Measurements from ENCODE around the gene F8A2.
"Not testable (repeated sequence)": the region's sequence is repeated elsewhere in the genome, so short reads cannot be mapped to it uniquely, and the experiment has no call there.

F8A2 gene

DNA sequence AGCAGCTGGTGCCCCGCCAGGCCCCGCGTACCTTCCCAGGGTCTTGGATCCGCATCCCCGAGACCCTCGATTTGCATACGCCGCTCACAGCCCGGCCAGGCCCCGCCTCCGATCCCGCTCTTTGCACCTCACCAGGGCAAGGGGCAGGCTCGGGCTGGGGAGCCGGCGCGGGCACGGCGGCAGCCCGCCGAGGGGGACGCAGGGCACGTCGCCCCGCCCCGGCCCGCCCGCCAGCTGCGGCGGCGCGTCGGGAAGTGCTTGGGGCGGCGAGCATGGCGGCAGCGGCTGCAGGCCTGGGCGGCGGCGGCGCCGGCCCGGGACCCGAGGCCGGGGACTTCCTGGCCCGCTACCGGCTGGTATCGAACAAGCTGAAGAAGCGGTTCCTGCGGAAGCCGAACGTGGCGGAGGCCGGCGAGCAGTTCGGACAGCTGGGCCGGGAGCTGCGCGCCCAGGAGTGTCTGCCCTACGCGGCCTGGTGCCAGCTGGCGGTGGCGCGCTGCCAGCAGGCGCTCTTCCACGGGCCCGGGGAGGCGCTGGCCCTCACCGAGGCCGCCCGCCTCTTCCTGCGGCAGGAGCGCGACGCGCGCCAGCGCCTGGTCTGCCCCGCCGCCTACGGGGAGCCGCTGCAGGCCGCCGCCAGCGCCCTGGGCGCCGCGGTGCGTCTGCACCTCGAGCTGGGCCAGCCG lies at the start of gene F8A2:
F8A2 (plus strand) TSS at position 253 of the 686 bp plus-strand sequence; CDS start at position 273, 20 bp downstream.
- H3K4me3 ChIP-seq (ENCODE audit: low read length); H3K4me1 ChIP-seq (ENCODE audit: control insufficient read depth, insufficient read depth, low read length); H3K27me3 ChIP-seq (ENCODE audit: control insufficient read depth, insufficient read depth, low read length); H3K36me3 ChIP-seq (ENCODE audit: control insufficient read depth, insufficient read depth, low read length); H3K9ac ChIP-seq (ENCODE audit: low read length); H3K27ac ChIP-seq (ENCODE audit: low read depth, low read length): not testable (repeated sequence)

DNA sequence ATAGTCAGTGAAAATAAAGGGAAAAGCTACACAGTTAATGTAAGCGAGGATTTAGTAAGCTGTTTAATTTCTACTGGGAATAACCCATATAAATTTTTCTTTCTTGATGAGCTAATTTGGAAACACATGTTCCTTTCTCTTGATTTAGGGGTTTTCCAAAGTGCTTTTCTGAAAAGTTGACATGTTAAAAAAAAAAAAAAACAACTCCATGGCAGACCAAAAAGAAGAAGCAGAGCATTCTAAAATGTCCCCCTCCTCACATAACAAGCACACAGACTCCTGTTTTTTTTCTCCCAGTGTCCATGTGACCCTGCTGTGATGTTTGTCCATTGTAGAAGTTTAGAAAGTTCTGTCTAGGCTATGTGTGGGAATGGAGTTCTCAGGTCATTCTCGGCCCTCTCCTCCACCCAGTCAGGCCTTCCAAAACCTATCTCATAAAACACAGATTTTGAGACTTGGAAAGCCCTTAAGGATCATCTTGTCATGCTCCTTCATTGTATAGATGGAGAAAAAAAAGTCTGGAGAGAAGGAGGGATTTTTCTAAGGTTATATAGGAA lies 48.3 kb upstream of the F8A2 start:
- H3K4me3 ChIP-seq (ENCODE audit: low read length) = peak overlapping the region; percentile 25
- H3K9ac ChIP-seq (ENCODE audit: low read length) = no peak overlapping the region
- H3K27ac ChIP-seq (ENCODE audit: low read depth, low read length) = no peak overlapping the region

GRCh38 chrX:155334486-155335336 lies 47.2 kb upstream of the F8A2 start, which contains the start of gene CLIC2:
CLIC2 (minus strand) TSS chrX:155334614; CDS start chrX:155334427, 187 bp downstream.
- no peaks in the 10 kb centered on the region for H3K36me3 ChIP-seq (ENCODE audit: control insufficient read depth, insufficient read depth, low read length)
- H3K27me3 ChIP-seq (ENCODE audit: control insufficient read depth, insufficient read depth, low read length) = no peaks in the 10 kb centered on the region
- no peaks in the 10 kb centered on the region for H3K4me1 ChIP-seq (ENCODE audit: control insufficient read depth, insufficient read depth, low read length)
- H3K4me3 ChIP-seq (ENCODE audit: low read length) = peak within 1 kb of the TSS; percentile 34
- no peak within 1 kb of the TSS for H3K27ac ChIP-seq (ENCODE audit: low read depth, low read length)
- no peak within 1 kb of the TSS for H3K9ac ChIP-seq (ENCODE audit: low read length)

More for the DNA sequence above, 48.3 kb upstream of the F8A2 start:
- Histone ChIP-seq H3K36me3 (ENCODE audit: control insufficient read depth, insufficient read depth, low read length) (no peaks in the 10 kb centered on the region), H3K4me1 (ENCODE audit: control insufficient read depth, insufficient read depth, low read length) (no peaks in the 10 kb centered on the region), H3K27me3 (ENCODE audit: control insufficient read depth, insufficient read depth, low read length) (no peaks in the 10 kb centered on the region)

DNA sequence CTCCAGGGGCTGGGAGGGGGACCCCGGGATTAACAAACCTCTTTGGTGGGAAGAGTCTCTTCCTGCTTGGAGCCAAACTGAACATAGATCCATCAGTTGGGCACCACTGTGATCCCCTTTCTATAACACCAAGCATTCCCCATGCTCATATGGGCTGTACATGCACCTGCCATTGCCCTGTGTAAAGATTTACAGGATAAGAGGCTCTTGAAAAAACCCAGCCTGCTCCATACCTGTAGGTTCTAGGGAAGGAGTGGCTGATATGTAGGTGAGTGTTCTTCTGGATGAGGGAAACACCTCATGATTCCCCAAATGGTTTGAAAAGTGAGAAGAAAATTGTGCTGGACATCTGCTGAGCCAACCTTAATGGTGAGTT lies 46.6 kb upstream of the F8A2 start:
- H3K27ac ChIP-seq (ENCODE audit: low read depth, low read length); H3K9ac ChIP-seq (ENCODE audit: low read length); H3K27me3 ChIP-seq (ENCODE audit: control insufficient read depth, insufficient read depth, low read length); H3K36me3 ChIP-seq (ENCODE audit: control insufficient read depth, insufficient read depth, low read length); H3K4me1 ChIP-seq (ENCODE audit: control insufficient read depth, insufficient read depth, low read length); H3K4me3 ChIP-seq (ENCODE audit: low read length): not testable (repeated sequence)

GRCh38 chrX:155345689-155346088 lies 36.2 kb upstream of the F8A2 start:
- not testable (repeated sequence) for H3K27ac ChIP-seq (ENCODE audit: low read depth, low read length); H3K4me3 ChIP-seq (ENCODE audit: low read length); H3K27me3 ChIP-seq (ENCODE audit: control insufficient read depth, insufficient read depth, low read length); H3K4me1 ChIP-seq (ENCODE audit: control insufficient read depth, insufficient read depth, low read length); H3K9ac ChIP-seq (ENCODE audit: low read length); H3K36me3 ChIP-seq (ENCODE audit: control insufficient read depth, insufficient read depth, low read length)

DNA sequence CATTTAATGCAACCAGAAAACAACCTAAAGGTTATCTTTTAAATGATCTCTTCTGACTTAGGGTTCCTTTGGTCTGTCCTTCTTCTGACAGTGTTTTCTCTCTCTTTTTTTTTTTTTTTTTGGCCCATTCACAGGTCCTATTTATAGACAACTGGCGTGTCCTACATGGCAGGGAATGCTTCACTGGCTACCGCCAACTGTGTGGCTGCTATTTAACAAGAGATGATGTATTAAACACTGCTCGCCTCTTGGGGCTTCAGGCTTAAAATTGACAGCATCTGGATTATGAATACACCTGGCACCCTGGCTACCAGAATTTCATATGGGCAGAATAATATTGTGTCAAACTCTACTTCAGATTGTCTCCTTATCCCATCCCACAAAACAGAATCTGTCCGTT lies 32.4 kb upstream of the F8A2 start:
- H3K9ac ChIP-seq (ENCODE audit: low read length); H3K36me3 ChIP-seq (ENCODE audit: control insufficient read depth, insufficient read depth, low read length); H3K4me1 ChIP-seq (ENCODE audit: control insufficient read depth, insufficient read depth, low read length): not testable (repeated sequence)

GRCh38 chrX:155363712-155364111 lies 18.2 kb upstream of the F8A2 start:
- H3K9ac ChIP-seq (ENCODE audit: low read length); H3K27me3 ChIP-seq (ENCODE audit: control insufficient read depth, insufficient read depth, low read length); H3K4me1 ChIP-seq (ENCODE audit: control insufficient read depth, insufficient read depth, low read length): not testable (repeated sequence)

More for the DNA sequence above, 32.4 kb upstream of the F8A2 start:
- not testable (repeated sequence) for H3K27me3 ChIP-seq (ENCODE audit: control insufficient read depth, insufficient read depth, low read length); H3K27ac ChIP-seq (ENCODE audit: low read depth, low read length); H3K4me3 ChIP-seq (ENCODE audit: low read length)

GRCh38 chrX:155373777-155374458 lies 8.0 kb upstream of the F8A2 start:
- not testable (repeated sequence) for H3K4me3 ChIP-seq (ENCODE audit: low read length); H3K36me3 ChIP-seq (ENCODE audit: control insufficient read depth, insufficient read depth, low read length); H3K4me1 ChIP-seq (ENCODE audit: control insufficient read depth, insufficient read depth, low read length); H3K9ac ChIP-seq (ENCODE audit: low read length); H3K27me3 ChIP-seq (ENCODE audit: control insufficient read depth, insufficient read depth, low read length); H3K27ac ChIP-seq (ENCODE audit: low read depth, low read length)

More at GRCh38 chrX:155363712-155364111, 18.2 kb upstream of the F8A2 start:
- not testable (repeated sequence) for H3K27ac ChIP-seq (ENCODE audit: low read depth, low read length); H3K36me3 ChIP-seq (ENCODE audit: control insufficient read depth, insufficient read depth, low read length); H3K4me3 ChIP-seq (ENCODE audit: low read length)

DNA sequence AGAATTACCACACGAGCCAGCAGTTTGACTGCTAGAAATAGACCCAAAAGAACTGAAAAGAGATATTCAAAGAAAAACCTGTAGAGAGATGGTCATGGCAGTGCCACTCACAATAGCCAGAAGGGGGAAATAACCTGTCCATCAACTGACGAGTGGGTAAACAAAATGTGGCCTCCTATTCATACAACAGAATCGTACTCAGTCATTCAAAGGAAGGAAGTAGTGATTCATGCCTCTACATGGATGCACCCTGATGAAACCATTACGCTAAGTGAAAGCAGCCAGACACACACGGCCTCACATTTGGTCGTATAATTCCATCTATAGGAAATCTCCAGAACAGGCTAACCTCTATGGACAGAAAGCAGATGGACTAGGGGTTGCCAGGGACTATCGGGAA lies 2.1 kb upstream of the F8A2 start:
- not testable (repeated sequence) for H3K9ac ChIP-seq (ENCODE audit: low read length); H3K36me3 ChIP-seq (ENCODE audit: control insufficient read depth, insufficient read depth, low read length); H3K4me1 ChIP-seq (ENCODE audit: control insufficient read depth, insufficient read depth, low read length); H3K27ac ChIP-seq (ENCODE audit: low read depth, low read length); H3K27me3 ChIP-seq (ENCODE audit: control insufficient read depth, insufficient read depth, low read length); H3K4me3 ChIP-seq (ENCODE audit: low read length)

GRCh38 chrX:155382529-155382967 lies 653 bp downstream of the F8A2 start:
- not testable (repeated sequence) for H3K4me1 ChIP-seq (ENCODE audit: control insufficient read depth, insufficient read depth, low read length); H3K27me3 ChIP-seq (ENCODE audit: control insufficient read depth, insufficient read depth, low read length); H3K36me3 ChIP-seq (ENCODE audit: control insufficient read depth, insufficient read depth, low read length); H3K4me3 ChIP-seq (ENCODE audit: low read length); H3K27ac ChIP-seq (ENCODE audit: low read depth, low read length); H3K9ac ChIP-seq (ENCODE audit: low read length)

DNA sequence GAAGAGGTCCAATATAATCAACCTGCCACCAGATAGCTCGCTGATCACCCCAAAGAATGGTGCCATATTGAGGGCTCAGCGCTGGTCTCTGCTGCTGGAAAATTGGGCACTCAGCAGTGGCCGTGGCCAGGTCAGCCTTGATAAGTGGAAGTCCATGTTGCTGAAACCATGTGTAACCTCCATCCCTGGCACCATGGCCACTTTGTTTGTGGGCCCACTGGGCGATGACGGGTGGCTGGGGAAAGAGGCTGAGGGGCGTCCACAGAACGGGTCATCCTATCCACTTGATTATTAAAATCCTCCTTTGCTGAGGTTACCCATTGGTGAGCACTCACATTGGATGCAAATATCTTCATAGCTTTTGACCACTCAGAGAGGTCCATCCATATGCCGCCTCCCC lies 7.7 kb downstream of the F8A2 start:
- H3K4me1 ChIP-seq (ENCODE audit: control insufficient read depth, insufficient read depth, low read length) = no peaks in the 10 kb centered on the region
- no peaks in the 10 kb centered on the region for H3K27me3 ChIP-seq (ENCODE audit: control insufficient read depth, insufficient read depth, low read length)
- H3K27ac ChIP-seq (ENCODE audit: low read depth, low read length) = no peak overlapping the region
- no peak overlapping the region for H3K9ac ChIP-seq (ENCODE audit: low read length)
- no peaks in the 10 kb centered on the region for H3K36me3 ChIP-seq (ENCODE audit: control insufficient read depth, insufficient read depth, low read length)
- no peak overlapping the region for H3K4me3 ChIP-seq (ENCODE audit: low read length)

DNA sequence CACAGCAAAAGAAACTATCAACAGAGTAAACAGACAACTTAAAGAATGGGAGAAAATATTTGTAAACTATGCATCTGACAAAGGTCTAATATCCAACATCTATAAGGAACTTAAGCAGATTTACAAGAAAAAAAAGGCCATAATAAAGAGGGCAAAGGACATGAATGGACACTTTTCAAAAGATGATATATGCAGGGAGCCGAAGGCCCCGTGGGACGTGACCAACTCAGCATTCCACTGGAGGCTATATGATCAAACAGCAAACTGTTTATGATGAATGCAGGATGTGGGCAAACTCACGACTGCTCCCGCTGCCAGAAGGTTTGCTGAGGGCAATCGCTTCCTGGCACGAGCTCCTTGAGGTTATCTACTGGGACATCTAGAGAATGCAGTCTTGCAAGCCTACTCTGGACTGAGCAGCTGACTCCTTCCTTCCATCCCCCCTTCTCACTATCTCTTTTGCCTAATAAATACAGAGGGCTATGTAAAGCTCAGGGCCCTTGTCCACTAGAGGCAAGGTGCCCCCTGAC lies 12.9 kb downstream of the F8A2 start:
- H3K4me1 ChIP-seq (ENCODE audit: control insufficient read depth, insufficient read depth, low read length); H3K9ac ChIP-seq (ENCODE audit: low read length); H3K4me3 ChIP-seq (ENCODE audit: low read length); H3K27me3 ChIP-seq (ENCODE audit: control insufficient read depth, insufficient read depth, low read length); H3K27ac ChIP-seq (ENCODE audit: low read depth, low read length); H3K36me3 ChIP-seq (ENCODE audit: control insufficient read depth, insufficient read depth, low read length): not testable (repeated sequence)
